OCI-LY1 (cell line): ENCODE results near the gene RBPMS2.
"Not testable (repeated sequence)": the region's sequence is repeated elsewhere in the genome, so short reads cannot be mapped to it uniquely, and the experiment has no call there.

ENCODE experiments used
- H2AFZ ChIP-seq: fragments of 200-600 bp; sonication (generic), shearing (Covaris generic); 2 replicates; pipeline ENCODE4 v1.6.0; 2014; ENCODE audit warnings: antibody characterized with exemption, mild to moderate bottlenecking, low read length
- H3F3A ChIP-seq: fragments of 200-600 bp; sonication (generic), shearing (Covaris generic); 2 replicates; pipeline ENCODE4 v1.6.0; 2014; ENCODE audit warnings: mild to moderate bottlenecking, antibody characterized with exemption, low read length, moderate library complexity; ENCODE audit not compliant: insufficient read depth
- H3K27ac ChIP-seq: fragments of 200-600 bp; sonication (generic); 2 replicates; pipeline ENCODE4 v1.5.1; 2014; ENCODE audit warnings: low read length, mixed run types, mild to moderate bottlenecking, low read depth; ENCODE audit not compliant: poor library complexity, severe bottlenecking
- H3K27me3 ChIP-seq: fragments of 200-600 bp; sonication (generic); 2 replicates; pipeline ENCODE4 v1.6.0; 2014; ENCODE audit warnings: antibody characterized with exemption, mild to moderate bottlenecking, low read length, moderate library complexity; ENCODE audit not compliant: insufficient read depth
- H3K36me3 ChIP-seq: fragments of 200-600 bp; sonication (generic); 2 replicates; pipeline ENCODE4 v1.6.1; 2014; ENCODE audit warnings: mild to moderate bottlenecking, antibody characterized with exemption, low read length, moderate library complexity, mixed read lengths; ENCODE audit not compliant: insufficient read depth
- H3K4me1 ChIP-seq: fragments of 200-600 bp; sonication (generic); 2 replicates; pipeline ENCODE4 v1.5.1; 2014; ENCODE audit warnings: mild to moderate bottlenecking, low read length, moderate library complexity; ENCODE audit not compliant: insufficient read depth, severe bottlenecking
- H3K4me2 ChIP-seq: fragments of 200-600 bp; sonication (generic), shearing (Covaris generic); 2 replicates; pipeline ENCODE4 v1.6.1; 2014; ENCODE audit warnings: low read length
- H3K4me3 ChIP-seq: fragments of 200-600 bp; sonication (generic); 2 replicates; pipeline ENCODE4 v1.5.1; 2014; ENCODE audit warnings: low read length, low read depth, mild to moderate bottlenecking, mixed read lengths; ENCODE audit not compliant: poor library complexity, severe bottlenecking
- H3K79me2 ChIP-seq: fragments of 200-600 bp; shearing (Covaris generic); 2 replicates; pipeline ENCODE4 v1.6.1; 2016; ENCODE audit warnings: mixed run types, low read length, mixed read lengths; ENCODE audit not compliant: insufficient read depth
- H3K9ac ChIP-seq: fragments of 200-600 bp; sonication (generic), shearing (Covaris generic); 2 replicates; pipeline ENCODE4 v1.6.1; 2014; ENCODE audit warnings: mild to moderate bottlenecking, low read length, mixed read lengths
- H3K9me2 ChIP-seq: fragments of 200-600 bp; sonication (generic), shearing (Covaris generic); 2 replicates; pipeline ENCODE4 v1.6.1; 2014; ENCODE audit warnings: low read depth, mild to moderate bottlenecking, low read length, mixed read lengths
- H3K9me3 ChIP-seq: fragments of 200-600 bp; shearing (Covaris generic); 2 replicates; pipeline ENCODE4 v1.6.1; 2014; ENCODE audit warnings: low read length, mixed read lengths
- H4K20me1 ChIP-seq: fragments of 200-600 bp; sonication (generic), shearing (Covaris generic); 2 replicates; pipeline ENCODE4 v1.6.0; 2016; ENCODE audit warnings: mild to moderate bottlenecking, low read length; ENCODE audit not compliant: insufficient read depth
- CTCF ChIP-seq: fragments of 200-600 bp; sonication (generic), shearing (Covaris generic); IDR thresholded peaks from 2 replicates; pipeline ENCODE4 v1.5.1; 2017; ENCODE audit warnings: mild to moderate bottlenecking, antibody characterized with exemption, low read length, moderate library complexity, mixed read lengths
- EZH2 ChIP-seq: fragments of 200-600 bp; sonication (generic), shearing (Covaris generic); IDR thresholded peaks from 2 replicates; pipeline ENCODE4 v1.8.0; 2017; ENCODE audit warnings: borderline replicate concordance, mixed run types, mild to moderate bottlenecking, antibody characterized with exemption, low read length, moderate library complexity, mixed read lengths

RBPMS2 gene

GRCh38 chr15:64800476-64800875, 25.1 kb upstream of the RBPMS2 start:
- TF ChIP-seq EZH2 (no peak), CTCF (no peak)
- no peaks in the 10 kb centered on the region for H3K9me2 ChIP-seq

GRCh38 chr15:64798905-64799304, 23.5 kb upstream of the RBPMS2 start:
- not testable (repeated sequence) for H3K27ac ChIP-seq, H3F3A ChIP-seq, H3K79me2 ChIP-seq, H2AFZ ChIP-seq, H3K36me3 ChIP-seq, H4K20me1 ChIP-seq, H3K9me3 ChIP-seq, H3K9me2 ChIP-seq, H3K4me2 ChIP-seq, H3K27me3 ChIP-seq, H3K4me3 ChIP-seq, H3K9ac ChIP-seq
- H3K4me1 ChIP-seq: peaks cover 10% of the 10 kb centered on the region

More at GRCh38 chr15:64800476-64800875, 25.1 kb upstream of the RBPMS2 start:
- H3K4me2 ChIP-seq: no peak overlapping the region
- no peak overlapping the region for H3K4me3 ChIP-seq
- H3K27ac ChIP-seq: no peak overlapping the region
- no peaks in the 10 kb centered on the region for H3K9me3 ChIP-seq
- no peaks in the 10 kb centered on the region for H3F3A ChIP-seq
- H3K36me3 ChIP-seq: no peaks in the 10 kb centered on the region
- H4K20me1 ChIP-seq: no peaks in the 10 kb centered on the region
- no peaks in the 10 kb centered on the region for H3K27me3 ChIP-seq
- no peaks in the 10 kb centered on the region for H3K79me2 ChIP-seq
- H3K9ac ChIP-seq: no peak overlapping the region
- no peak overlapping the region for H2AFZ ChIP-seq
- peaks cover 10% of the 10 kb centered on the region for H3K4me1 ChIP-seq

GRCh38 chr15:64795921-64796320, 20.5 kb upstream of the RBPMS2 start:
- not testable (repeated sequence) for H3K27ac ChIP-seq, H3K9ac ChIP-seq, H3K36me3 ChIP-seq, H3K9me3 ChIP-seq, H3K4me1 ChIP-seq, H3K9me2 ChIP-seq, H3F3A ChIP-seq, H4K20me1 ChIP-seq, H3K27me3 ChIP-seq, H2AFZ ChIP-seq, H3K79me2 ChIP-seq, H3K4me2 ChIP-seq, H3K4me3 ChIP-seq

GRCh38 chr15:64795299-64795698, 19.9 kb upstream of the RBPMS2 start:
- not testable (repeated sequence) for H3K4me1 ChIP-seq, H3K36me3 ChIP-seq, H2AFZ ChIP-seq, H3K9me2 ChIP-seq, H3K4me3 ChIP-seq, H3K79me2 ChIP-seq, H3K9me3 ChIP-seq, H3K4me2 ChIP-seq, H3F3A ChIP-seq, H3K27me3 ChIP-seq, H3K27ac ChIP-seq, H4K20me1 ChIP-seq, H3K9ac ChIP-seq

GRCh38 chr15:64792282-64792681, 16.9 kb upstream of the RBPMS2 start:
- no peak overlapping the region for H2AFZ ChIP-seq
- H3K27me3 ChIP-seq: no peaks in the 10 kb centered on the region
- no peaks in the 10 kb centered on the region for H3K9me2 ChIP-seq
- H3K9me3 ChIP-seq: no peaks in the 10 kb centered on the region
- no peak overlapping the region for H3K4me3 ChIP-seq
- H3K79me2 ChIP-seq: no peaks in the 10 kb centered on the region
- no peaks in the 10 kb centered on the region for H3K36me3 ChIP-seq
- H3K4me2 ChIP-seq: no peak overlapping the region
- H3F3A ChIP-seq: no peaks in the 10 kb centered on the region
- no peaks in the 10 kb centered on the region for H4K20me1 ChIP-seq
- H3K27ac ChIP-seq: no peak overlapping the region
- H3K4me1 ChIP-seq: no peaks in the 10 kb centered on the region
- H3K9ac ChIP-seq: no peak overlapping the region
- TF ChIP-seq CTCF: no peak
- TF ChIP-seq EZH2: no peak
